HTR-8/SVneo (cell line): ENCODE measurements around the gene IMMP1L.
A peak's percentile ranks its signal among the peaks of the same experiment; 100 is the strongest.
"Not testable (repeated sequence)": the region's sequence is repeated elsewhere in the genome, so short reads cannot be mapped to it uniquely, and the experiment has no call there.

ENCODE experiments used
- DNase-seq: peaks from one replicate; pipeline ENCODE4 v3.0.0; 2011; ENCODE audit warnings: low spot score, mixed read lengths; ENCODE audit not compliant: insufficient read length
- FAIRE-seq: peaks from 2 replicates; lab custom pipeline; 2011; peaks lifted over from hg19 to GRCh38; lab: Jason Lieb, UNC

The IMMP1L gene

GRCh38 chr11:31509429-31510345 is at the start of gene IMMP1L, which contains the start of gene ELP4:
IMMP1L (minus strand) TSS chr11:31509622; CDS start chr11:31463276, 46,346 bp downstream.
ELP4 (plus strand) TSS chr11:31509767; CDS start chr11:31509785, 18 bp downstream.
- FAIRE-seq = peak; percentile 93

GRCh38 chr11:31558001-31558400 is 48.6 kb upstream of the IMMP1L start:
- FAIRE-seq = no peak
- no peak for DNase-seq

More at GRCh38 chr11:31509429-31510345, at the start of gene IMMP1L, which contains the start of gene ELP4:
- DNase-seq = peak; percentile 99

- DNase-seq (no peak), FAIRE-seq (no peak)
These were observed 46.5 kb upstream of the IMMP1L start for GRCh38 chr11:31555938-31556337.

- no peak for FAIRE-seq
- no peak for DNase-seq
These were observed 33.4 kb upstream of the IMMP1L start for GRCh38 chr11:31542862-31543261.

GRCh38 chr11:31535479-31535878 is 26.1 kb upstream of the IMMP1L start:
- FAIRE-seq (no peak), DNase-seq (no peak)

- no peak for DNase-seq
- no peak for FAIRE-seq
These were observed 21.9 kb upstream of the IMMP1L start for GRCh38 chr11:31531293-31531692.

GRCh38 chr11:31529701-31530100 is 20.3 kb upstream of the IMMP1L start:
- no peak for FAIRE-seq

GRCh38 chr11:31529189-31529588 is 19.8 kb upstream of the IMMP1L start:
- DNase-seq = no peak
- FAIRE-seq = no peak

More at GRCh38 chr11:31529701-31530100, 20.3 kb upstream of the IMMP1L start:
- no peak for DNase-seq

GRCh38 chr11:31521497-31522150 is 12.2 kb upstream of the IMMP1L start:
- DNase-seq (no peak), FAIRE-seq (no peak)

- no peak for DNase-seq
- no peak for FAIRE-seq
These were observed 2.7 kb upstream of the IMMP1L start for GRCh38 chr11:31512117-31512516.

- no peak for DNase-seq
- no peak for FAIRE-seq
These were observed 382 bp downstream of the IMMP1L start for GRCh38 chr11:31509051-31509428.

- DNase-seq (no peak), FAIRE-seq (no peak)
These were observed 8.9 kb downstream of the IMMP1L start for GRCh38 chr11:31500560-31500959.

GRCh38 chr11:31499576-31500178 is 9.7 kb downstream of the IMMP1L start:
- FAIRE-seq (no peak), DNase-seq (no peak)

- not testable (repeated sequence) for DNase-seq, FAIRE-seq
These were observed 15.7 kb downstream of the IMMP1L start for GRCh38 chr11:31493762-31494161.

- FAIRE-seq (no peak), DNase-seq (no peak)
These were observed 16.2 kb downstream of the IMMP1L start for GRCh38 chr11:31493235-31493634.

GRCh38 chr11:31492320-31492913 is 17.0 kb downstream of the IMMP1L start:
- FAIRE-seq = no peak
- no peak for DNase-seq

- FAIRE-seq (no peak), DNase-seq (peak; percentile 5)
These were observed 21.6 kb downstream of the IMMP1L start for GRCh38 chr11:31487848-31488247.

GRCh38 chr11:31484497-31484896 is 24.9 kb downstream of the IMMP1L start:
- DNase-seq (no peak), FAIRE-seq (no peak)

GRCh38 chr11:31480930-31481329 is 28.5 kb downstream of the IMMP1L start:
- FAIRE-seq = no peak
- DNase-seq = no peak

- DNase-seq (no peak), FAIRE-seq (no peak)
These were observed 30.4 kb downstream of the IMMP1L start for GRCh38 chr11:31479066-31479465.
